H9 (cell line): ENCODE measurements around the gene DOCK2. TPM values are rescaled to one million over a fixed set of nuclear protein-coding genes. Genes with fewer than 3 reads are reported as not detected.
A peak's percentile ranks its signal among the peaks of the same experiment; 100 is the strongest.

Experiments
- DNase-seq: peaks from one replicate; pipeline ENCODE4 v3.0.0-alpha.2; 2017
- H2AFZ ChIP-seq: one replicate; pipeline ENCODE4 v1.6.1; 2013; ENCODE audit warnings: mild to moderate bottlenecking, low read length, control low read depth, moderate library complexity
- H2AK5ac ChIP-seq: 2 replicates; pipeline ENCODE4 v1.6.1; 2013; ENCODE audit warnings: low read length, control low read depth, mixed read lengths; ENCODE audit not compliant: insufficient read length
- H2BK120ac ChIP-seq: one replicate; pipeline ENCODE4 v1.6.1; 2013; ENCODE audit warnings: low read depth, mild to moderate bottlenecking, low read length, control low read depth, inconsistent platforms; ENCODE audit not compliant: poor library complexity, severe bottlenecking
- H2BK12ac ChIP-seq: 2 replicates; pipeline ENCODE4 v1.6.1; 2013; ENCODE audit warnings: low read length, control low read depth, mixed read lengths, low read depth; ENCODE audit not compliant: insufficient read length
- H2BK15ac ChIP-seq: 2 replicates; pipeline ENCODE4 v1.6.1; 2013; ENCODE audit warnings: low read depth, low read length, control low read depth
- H2BK20ac ChIP-seq: one replicate; pipeline ENCODE4 v1.6.1; 2013; ENCODE audit warnings: low read depth, mild to moderate bottlenecking, low read length, control low read depth, inconsistent platforms; ENCODE audit not compliant: poor library complexity, severe bottlenecking
- H2BK5ac ChIP-seq: 2 replicates; pipeline ENCODE4 v1.6.1; 2013; ENCODE audit warnings: low read length, control low read depth, mixed read lengths; ENCODE audit not compliant: insufficient read length
- H3K14ac ChIP-seq: 2 replicates; pipeline ENCODE4 v1.6.1; 2013; ENCODE audit warnings: low read length, control low read depth; ENCODE audit not compliant: insufficient read depth
- H3K18ac ChIP-seq: 2 replicates; pipeline ENCODE4 v1.6.1; 2013; ENCODE audit warnings: low read depth, mild to moderate bottlenecking, mixed read lengths, low read length, control low read depth; ENCODE audit not compliant: insufficient read length
- H3K23ac ChIP-seq: 2 replicates; pipeline ENCODE4 v1.6.1; 2013; ENCODE audit warnings: low read length, control low read depth, mixed read lengths, low read depth; ENCODE audit not compliant: insufficient read length
- H3K23me2 ChIP-seq: 2 replicates; pipeline ENCODE4 v1.6.1; 2013; ENCODE audit warnings: low read depth, mild to moderate bottlenecking, mixed read lengths, low read length, control low read depth; ENCODE audit not compliant: insufficient read length, poor library complexity, severe bottlenecking
- H3K27ac ChIP-seq: 2 replicates; pipeline ENCODE4 v1.5.1; 2013; ENCODE audit warnings: low read length, control low read depth, mixed read lengths, low read depth; ENCODE audit not compliant: insufficient read length
- H3K27me3 ChIP-seq: 2 replicates; pipeline ENCODE4 v1.6.1; 2013; ENCODE audit warnings: low read length, control low read depth, inconsistent platforms; ENCODE audit not compliant: insufficient read depth
- H3K4ac ChIP-seq: 2 replicates; pipeline ENCODE4 v1.6.1; 2013; ENCODE audit warnings: low read depth, mild to moderate bottlenecking, control low read depth, inconsistent platforms, low read length, moderate library complexity
- H3K4me1 ChIP-seq: 2 replicates; pipeline ENCODE4 v1.6.1; 2013; ENCODE audit warnings: low read length, control low read depth, inconsistent platforms; ENCODE audit not compliant: insufficient read depth
- H3K4me2 ChIP-seq: 2 replicates; pipeline ENCODE4 v1.6.1; 2013; ENCODE audit warnings: low read length, control low read depth, mixed read lengths; ENCODE audit not compliant: insufficient read length, insufficient read depth
- H3K56ac ChIP-seq: 2 replicates; pipeline ENCODE4 v1.6.1; 2013; ENCODE audit warnings: low read depth, mild to moderate bottlenecking, mixed read lengths, low read length, control low read depth; ENCODE audit not compliant: insufficient read length
- H3K79me1 ChIP-seq: 2 replicates; pipeline ENCODE4 v1.6.1; 2013; ENCODE audit warnings: low read depth, mild to moderate bottlenecking, moderate library complexity, low read length, control low read depth, inconsistent platforms; ENCODE audit not compliant: insufficient read depth, poor library complexity, severe bottlenecking
- H3K79me2 ChIP-seq: 2 replicates; pipeline ENCODE4 v1.6.1; 2013; ENCODE audit warnings: low read length, control low read depth, inconsistent platforms; ENCODE audit not compliant: insufficient read depth
- H3K9ac ChIP-seq: 2 replicates; pipeline ENCODE4 v1.6.1; 2013; ENCODE audit warnings: low read length, control low read depth, mixed read lengths; ENCODE audit not compliant: insufficient read length; ENCODE audit errors: extremely low read depth
- H3K9me3 ChIP-seq: one replicate; pipeline ENCODE4 v1.6.1; 2013; ENCODE audit warnings: low read depth, low read length, inconsistent platforms; ENCODE audit not compliant: control insufficient read depth
- H3T11ph ChIP-seq: one replicate; pipeline ENCODE4 v1.6.1; 2013; ENCODE audit warnings: mild to moderate bottlenecking, low read length, control low read depth, inconsistent platforms
- H4K20me1 ChIP-seq: one replicate; pipeline ENCODE4 v1.6.1; 2013; ENCODE audit not compliant: control insufficient read depth, insufficient read length, insufficient read depth
- H4K5ac ChIP-seq: 2 replicates; pipeline ENCODE4 v1.6.1; 2013; ENCODE audit warnings: low read depth, mild to moderate bottlenecking, mixed read lengths, low read length, control low read depth; ENCODE audit not compliant: insufficient read length
- H4K8ac ChIP-seq: replicated peaks from 2 replicates; pipeline ENCODE4 v1.6.1; 2013; ENCODE audit warnings: low read length, control low read depth, mixed read lengths, low read depth; ENCODE audit not compliant: insufficient read length
- H4K91ac ChIP-seq: 2 replicates; pipeline ENCODE4 v1.6.1; 2013; ENCODE audit warnings: low read depth, mild to moderate bottlenecking, moderate library complexity, mixed read lengths, low read length, control low read depth; ENCODE audit not compliant: insufficient read length
- H3K27ac Mint-ChIP-seq, 3 experiments: 2 replicates in 2 of 3; 3 replicates in 1 of 3; pipeline ENCODE4 v1.8.0; 2020 to 2021; ENCODE audit warnings: mixed read lengths in 3 of 3, mild to moderate bottlenecking in 1 of 3, moderate library complexity in 1 of 3
- H3K27me3 Mint-ChIP-seq: 2 replicates; pipeline ENCODE4 v1.8.0; 2021; ENCODE audit warnings: low read depth, mild to moderate bottlenecking, moderate library complexity, mixed read lengths
- H3K36me3 Mint-ChIP-seq, 3 experiments: 2 replicates in 2 of 3; 3 replicates in 1 of 3; pipeline ENCODE4 v1.8.0; 2020 to 2021; ENCODE audit warnings: low read depth in 3 of 3, mixed read lengths in 3 of 3; ENCODE audit not compliant: insufficient read depth in 1 of 3
- H3K4me1 Mint-ChIP-seq, 2 experiments: 2 replicates each; pipeline ENCODE4 v1.8.0; 2020; ENCODE audit warnings: mixed read lengths in 2 of 2
- H3K4me3 Mint-ChIP-seq, 2 experiments: 2 replicates in 1 of 2; 3 replicates in 1 of 2; pipeline ENCODE4 v1.8.0; 2020 to 2021; ENCODE audit warnings: mild to moderate bottlenecking in 2 of 2, mixed read lengths in 2 of 2, moderate library complexity in 1 of 2
- H3K9me3 Mint-ChIP-seq, 2 experiments: 2 replicates in 1 of 2; 3 replicates in 1 of 2; pipeline ENCODE4 v1.8.0; 2020; ENCODE audit warnings: mild to moderate bottlenecking in 2 of 2, mixed read lengths in 2 of 2, moderate library complexity in 1 of 2
- CTCF ChIP-seq: fragments of 200-600 bp; sonication (generic); conservative IDR thresholded peaks from 3 replicates; pipeline ENCODE4 v1.8.0; 2021; ENCODE audit warnings: antibody characterized with exemption, mild to moderate bottlenecking
- WGBS: extraction: QIAGEN DNeasy Blood & Tissue Kit; methylation state at CpG from one replicate; pipeline ENCODE4 v1.1.7; 2013; ENCODE audit warnings: missing lambda C conversion rate, low lambda C conversion rate, mixed read lengths; ENCODE audit not compliant: insufficient read length; ENCODE audit errors: extremely low coverage; 5-methylcytosine and 5-hydroxymethylcytosine counted together
- long read RNA-seq: library from polyadenylated mRNA; unstranded; transcript quantifications from one replicate; pipeline ENCODE4 v2.0.0, GENCODE V29; 2020
- total RNA-seq: library from RNA; stranded (reverse); gene quantifications from 2 replicates; pipeline ENCODE4 v1.2.1, GENCODE V29; 2021

DOCK2 gene
- total RNA-seq: 7.8 and 8.3 TPM in 2 replicates
- long read RNA-seq, full-length matches to known transcripts: 1 of 6 reads
- long read RNA-seq, partial matches to known transcripts: 3 of 6 reads
- long read RNA-seq, other reads (novel, unspliced or antisense): 2 of 6 reads

- Histone ChIP-seq H3K4me1 (no peaks in the 10 kb centered on the region; the same call in 1 of the 2 replicates), H4K8ac (no peak within 1 kb of the TSS), H3K23ac (no peak within 1 kb of the TSS), H2BK15ac (no peak within 1 kb of the TSS), H2BK120ac (no peak within 1 kb of the TSS), H2AFZ (no peak within 1 kb of the TSS), H3K18ac (no peak within 1 kb of the TSS), H3K9me3 (no peaks in the 10 kb centered on the region), H4K91ac (no peak within 1 kb of the TSS), H2BK12ac (no peak within 1 kb of the TSS), H4K20me1 (no peaks in the 10 kb centered on the region), H3K56ac (no peak within 1 kb of the TSS), H2BK5ac (no peak within 1 kb of the TSS), H4K5ac (no peak within 1 kb of the TSS), H2BK20ac (no peak within 1 kb of the TSS), H3K79me2 (no peaks in the 10 kb centered on the region), H3T11ph (no peak within 1 kb of the TSS), H3K27me3 (no peaks in the 10 kb centered on the region), H3K79me1 (no peaks in the 10 kb centered on the region), H3K4me2 (peak within 1 kb of the TSS; percentile 49), H3K27ac (no peak within 1 kb of the TSS), H3K4ac (no peak within 1 kb of the TSS), H3K14ac (no peak within 1 kb of the TSS; the same call in 1 of the 2 replicates), H3K9ac (peak within 1 kb of the TSS; percentile 70), H3K23me2 (peaks cover 6% of the 10 kb centered on the region), H2AK5ac (no peak within 1 kb of the TSS)
- H3K4me3 Mint-ChIP-seq: peak within 1 kb of the TSS; percentile 74 to 86
- H3K27me3 Mint-ChIP-seq: peaks cover 33% of the 10 kb centered on the region
- H3K9me3 Mint-ChIP-seq: peaks cover 12 to 13% of the 10 kb centered on the region in 2 experiments; a peak in 4 of 5 replicates
- WGBS: no CpG with 5 or more reads among the region's 42 CpGs
- peaks cover 18 to 27% of the 10 kb centered on the region in 2 experiments for H3K4me1 Mint-ChIP-seq
- H3K27ac Mint-ChIP-seq: no peak within 1 kb of the TSS; a peak in 1 of 7 replicates
- H3K36me3 Mint-ChIP-seq: peaks cover 1 to 12% (median 10%) of the 10 kb centered on the region in 3 experiments; a peak in 5 of 7 replicates
- peak; percentile 50 for DNase-seq
- no peak for TF ChIP-seq CTCF
Measured at GRCh38 chr5:169637085-169637548, at the start of gene DOCK2. TSS of gene DOCK2 (plus strand) at chr5:169637275. CDS start at chr5:169637327, 52 bp downstream.
